Measurements from ENCODE around the gene UCP3. TPM values are rescaled to one million over a fixed set of nuclear protein-coding genes. Genes with fewer than 3 reads are reported as not detected.

UCP3 gene
- total and polyA plus RNA-seq, 2 of the 8 experiments (the other 6 are each of a cell fraction or from before 2014, with no cell fraction given), result 0.85 to 1.3 TPM

DNA sequence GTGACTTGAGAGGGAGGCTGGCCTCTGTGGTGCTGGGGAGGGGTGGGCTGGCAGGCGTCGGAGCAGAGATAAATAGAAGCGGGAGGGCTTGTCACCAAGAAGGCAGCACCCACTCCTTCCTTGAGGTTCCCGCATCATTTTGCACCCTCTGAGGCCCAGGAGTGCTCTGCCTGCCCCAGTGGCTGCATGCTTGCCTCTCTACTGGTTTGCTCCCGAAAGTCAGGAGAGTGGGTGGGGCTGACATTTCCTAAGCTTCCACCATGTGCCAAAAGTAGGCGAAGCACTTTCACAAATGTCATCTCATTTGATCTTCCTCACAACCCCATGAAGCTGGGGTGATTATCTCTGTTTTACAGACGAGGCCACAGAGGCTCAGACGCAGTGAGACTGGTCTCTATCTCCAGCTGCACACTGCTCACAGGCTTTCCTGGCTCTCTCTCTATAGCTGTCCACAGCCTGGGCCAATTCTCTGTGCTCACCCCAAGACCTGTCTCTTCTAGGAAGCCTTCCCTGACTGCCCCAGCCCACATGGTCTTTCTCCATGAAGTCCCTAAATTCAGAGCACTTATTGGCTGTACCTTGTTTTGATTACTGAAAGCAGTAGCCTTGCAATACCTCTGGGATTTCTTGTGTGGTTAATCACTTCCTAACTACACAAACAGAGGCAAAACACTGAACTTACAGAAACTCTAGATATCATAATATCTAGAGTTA lies 2.6 kb upstream of the UCP3 start:
- no peak overlapping the region for H3K56ac ChIP-seq (replicated peaks; ENCODE audit: insufficient read length, low read depth, low read length)
- no peak overlapping the region for H4K5ac ChIP-seq (ENCODE audit: insufficient read length, low read depth, low read length)
- POLR2A ChIA-PET (ENCODE audit: partially characterized antibody), result no interaction called here
- CTCF ChIA-PET (ENCODE audit: partially characterized antibody), result interaction anchor here (0.6 kb wide), 1 partner anchor 51 kb away, joined by 4 read pairs; no protein-coding TSS in a partner anchor
- no peak overlapping the region for H3K9ac ChIP-seq (replicated peaks in 1 of 4; ENCODE audit: extremely low read depth in 1 of 4, low read depth in 3 of 4, low read length in 3 of 4)
- H3K18ac ChIP-seq (ENCODE audit: extremely low read depth, low read length), result no peak overlapping the region
- TF ChIP-seq E2F6 (IDR thresholded peaks at IDR 0.05) (peak; percentile 11; the same call in 1 of the 2 replicates), SIX5 (IDR thresholded peaks at IDR 0.05; ENCODE audit: low read depth, low read length) (no peak), MAX (IDR thresholded peaks at IDR 0.05) (0 out of 2 replicates have a peak, but pooled peaks have one; percentile 19)
- 92% methylated on average over 8 of the region's 8 CpGs; no CpG with 5 or more reads in 1 of the 2 experiments for WGBS, 2 experiments (ENCODE audit: extremely low coverage in 1 of 2, insufficient coverage in 1 of 2, insufficient read length in 1 of 2, insufficient replicate concordance in 2 of 2, low coverage in 1 of 2, low lambda C conversion rate in 2 of 2, missing lambda C conversion rate in 1 of 2)
- no peak overlapping the region for H2BK15ac ChIP-seq (ENCODE audit: low read length)
- no peaks in the 10 kb centered on the region for H3K27me3 ChIP-seq (replicated peaks in 1 of 4; ENCODE audit: control insufficient read depth in 3 of 4, extremely low read depth in 1 of 4, insufficient read depth in 3 of 4, low read length in 3 of 4)
- H3K4me2 ChIP-seq (ENCODE audit: insufficient read depth in 1 of 2, low read depth in 2 of 2, low read length in 2 of 2), result no peak overlapping the region
- no peak overlapping the region for H4K91ac ChIP-seq (replicated peaks; ENCODE audit: insufficient read length, low read length)
- H3K36me3 ChIP-seq (ENCODE audit: control insufficient read depth in 2 of 4, insufficient read depth in 4 of 4, low read length in 3 of 4), result no peaks in the 10 kb centered on the region
- no peak overlapping the region for H3K4ac ChIP-seq (replicated peaks; ENCODE audit: insufficient read length, low read depth, low read length)
- H2AFZ ChIP-seq (ENCODE audit: low read length), result no peak overlapping the region
- H2BK120ac ChIP-seq (replicated peaks; ENCODE audit: low read depth, low read length), result no peak overlapping the region
- no peaks in the 10 kb centered on the region for H3K79me2 ChIP-seq (ENCODE audit: control insufficient read depth in 1 of 2, insufficient read depth in 2 of 2, low read length in 2 of 2)
- no peak overlapping the region; the same call in 1 of the 2 replicates for H4K8ac ChIP-seq (ENCODE audit: extremely low read depth, insufficient read depth, low read length)
- no peaks in the 10 kb centered on the region for H3K4me1 ChIP-seq (replicated peaks in 1 of 4; ENCODE audit: control insufficient read depth in 3 of 4, insufficient read depth in 4 of 4, low read length in 3 of 4)
- FAIRE-seq (no peak), DNase-seq (ENCODE audit: low read depth in 1 of 2, low spot score in 2 of 2) (no peak)
- no peaks in the 10 kb centered on the region for H3K9me3 ChIP-seq (ENCODE audit: insufficient read depth in 2 of 2, low read depth in 1 of 2, low read length in 1 of 2)
- H2AK5ac ChIP-seq (ENCODE audit: low read depth, low read length), result no peak overlapping the region
- H3K4me3 ChIP-seq (ENCODE audit: extremely low read depth in 1 of 4, insufficient read depth in 2 of 4, low read depth in 3 of 4, low read length in 4 of 4), result no peak overlapping the region
- no peak overlapping the region for H3K23ac ChIP-seq (ENCODE audit: insufficient read length)
- no peaks in the 10 kb centered on the region for H3K23me2 ChIP-seq (ENCODE audit: low read depth, low read length)
- H2BK20ac ChIP-seq (ENCODE audit: low read length), result no peak overlapping the region
- no peak overlapping the region for H3K27ac ChIP-seq (ENCODE audit: low read depth, low read length)
- H3K14ac ChIP-seq (ENCODE audit: insufficient read length), result no peak overlapping the region
- no peak overlapping the region for H2BK5ac ChIP-seq (ENCODE audit: low read depth, low read length)
- H3K79me1 ChIP-seq (ENCODE audit: low read depth, low read length), result no peaks in the 10 kb centered on the region; the same call in 1 of the 2 replicates
- no peak overlapping the region for H2BK12ac ChIP-seq (ENCODE audit: low read depth, low read length)
- H4K20me1 ChIP-seq (replicated peaks in 1 of 2; ENCODE audit: control insufficient read depth in 1 of 2, insufficient read depth in 2 of 2, low read length in 2 of 2), result peaks cover 0 to 3% of the 10 kb centered on the region in 2 experiments

Measured in H1 (cell line).